Omental fat pad (tissue), 4 donors: Measurements from ENCODE around the gene POU4F1. TPM values are rescaled to one million over a fixed set of nuclear protein-coding genes. Genes with fewer than 3 reads are reported as not detected.

Experiments
- ATAC-seq: fragments of 150-250 bp; one replicate; pipeline ENCODE4 v1.9.1; 2016; ENCODE audit warnings: mild to moderate bottlenecking, moderate library complexity; ENCODE audit not compliant: low FRiP score
- DNase-seq: peaks from one replicate; pipeline ENCODE4 v3.0.0-alpha.2; 2019; ENCODE audit warnings: low spot score
- total RNA-seq, 4 donors: library from RNA; depleted of rRNA; stranded (reverse); fragments of >200 nt; gene quantifications; one replicate each; pipeline ENCODE4 v1.1.0, GENCODE V29; 2016
- TF ChIP-seq, protein P1 (sequence below), 3 donors: fragments of 450-650 bp; IDR thresholded peaks; one replicate each; pipeline ENCODE4 v1.5.1; 2016 to 2017; ENCODE audit warnings: antibody characterized with exemption in 3 of 3, mild to moderate bottlenecking in 3 of 3, moderate library complexity in 2 of 3

Gene POU4F1
- total RNA-seq, 4 donors from 2014 or later, result not detected

DNA sequence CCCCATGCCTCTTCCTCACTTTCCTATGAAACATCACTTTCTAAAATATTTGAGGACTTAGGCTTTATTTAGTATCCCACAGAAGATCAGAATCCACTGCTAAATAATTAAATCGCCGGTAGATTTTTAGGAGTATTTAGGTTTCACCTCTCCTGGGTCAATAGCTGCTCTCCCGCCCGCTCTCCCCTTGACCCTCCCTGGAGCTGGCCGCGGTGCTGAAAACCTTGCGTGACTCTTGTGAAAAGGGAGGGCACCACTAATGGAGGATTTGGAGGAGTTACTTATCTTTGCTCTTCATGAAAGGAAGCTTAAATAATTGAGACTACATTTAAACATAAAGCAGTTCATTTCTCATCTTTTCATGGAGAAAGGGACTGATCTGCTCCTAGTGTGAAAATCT lies 14.1 kb downstream of the POU4F1 start:
- DNase-seq (no peak), ATAC-seq (no peak)
- TF ChIP-seq, protein P1, sequence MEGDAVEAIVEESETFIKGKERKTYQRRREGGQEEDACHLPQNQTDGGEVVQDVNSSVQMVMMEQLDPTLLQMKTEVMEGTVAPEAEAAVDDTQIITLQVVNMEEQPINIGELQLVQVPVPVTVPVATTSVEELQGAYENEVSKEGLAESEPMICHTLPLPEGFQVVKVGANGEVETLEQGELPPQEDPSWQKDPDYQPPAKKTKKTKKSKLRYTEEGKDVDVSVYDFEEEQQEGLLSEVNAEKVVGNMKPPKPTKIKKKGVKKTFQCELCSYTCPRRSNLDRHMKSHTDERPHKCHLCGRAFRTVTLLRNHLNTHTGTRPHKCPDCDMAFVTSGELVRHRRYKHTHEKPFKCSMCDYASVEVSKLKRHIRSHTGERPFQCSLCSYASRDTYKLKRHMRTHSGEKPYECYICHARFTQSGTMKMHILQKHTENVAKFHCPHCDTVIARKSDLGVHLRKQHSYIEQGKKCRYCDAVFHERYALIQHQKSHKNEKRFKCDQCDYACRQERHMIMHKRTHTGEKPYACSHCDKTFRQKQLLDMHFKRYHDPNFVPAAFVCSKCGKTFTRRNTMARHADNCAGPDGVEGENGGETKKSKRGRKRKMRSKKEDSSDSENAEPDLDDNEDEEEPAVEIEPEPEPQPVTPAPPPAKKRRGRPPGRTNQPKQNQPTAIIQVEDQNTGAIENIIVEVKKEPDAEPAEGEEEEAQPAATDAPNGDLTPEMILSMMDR (IDR thresholded peaks at IDR 0.05), result no peak

DNA sequence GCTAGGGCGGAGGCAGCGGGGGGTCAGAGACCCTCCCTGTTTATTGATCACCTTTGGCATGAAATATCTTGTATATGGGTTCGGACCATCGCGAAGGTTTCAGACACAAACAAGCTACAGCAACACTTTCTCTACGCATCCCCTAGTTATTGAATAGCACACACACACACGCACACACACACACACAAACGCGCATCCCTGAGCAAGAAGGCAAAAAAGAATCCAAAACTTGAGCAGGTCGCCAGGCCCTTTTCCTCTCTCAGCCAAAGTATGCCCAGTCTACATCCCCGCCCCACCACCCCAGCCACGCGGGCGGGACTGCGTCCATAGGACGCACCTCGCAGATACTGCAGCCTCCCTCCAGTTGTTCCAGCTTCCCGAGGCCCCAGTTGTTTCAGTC lies 16.0 kb downstream of the POU4F1 start:
- DNase-seq, result no peak
- TF ChIP-seq, protein P1 (IDR thresholded peaks at IDR 0.05), result no peak
- no peak for ATAC-seq

- no peak for ATAC-seq
- no peak for DNase-seq
- TF ChIP-seq, protein P1 (IDR thresholded peaks at IDR 0.05), result no peak
Observed at GRCh38 chr13:78586706-78587105, 16.6 kb downstream of the POU4F1 start.

GRCh38 chr13:78576261-78576660 lies 27.1 kb downstream of the POU4F1 start:
- TF ChIP-seq, protein P1 (IDR thresholded peaks at IDR 0.05), result no peak
- no peak for DNase-seq
- no peak for ATAC-seq

- DNase-seq (no peak), ATAC-seq (no peak)
- TF ChIP-seq, protein P1 (IDR thresholded peaks at IDR 0.05), result no peak
Observed at GRCh38 chr13:78572459-78572858, 30.9 kb downstream of the POU4F1 start.

GRCh38 chr13:78569029-78569428 lies 34.3 kb downstream of the POU4F1 start:
- ATAC-seq (no peak), DNase-seq (no peak)
- TF ChIP-seq, protein P1 (IDR thresholded peaks at IDR 0.05), result no peak

- DNase-seq (no peak), ATAC-seq (no peak)
- TF ChIP-seq, protein P1 (IDR thresholded peaks at IDR 0.05), result no peak
Observed at GRCh38 chr13:78566631-78567030, 36.7 kb downstream of the POU4F1 start.
